H1 (cell line): Measurements from ENCODE around the gene NOS1AP. TPM values are rescaled to one million over a fixed set of nuclear protein-coding genes. Genes with fewer than 3 reads are reported as not detected.

Experiments
- CTCF ChIA-PET: fragments of 300-600 bp; sonication (Branson Sonifier 250); formaldehyde crosslinking; loops from one replicate; lab custom pipeline; 2021; ENCODE audit not compliant: partially characterized antibody; lab: Charles Lee
- POLR2A ChIA-PET: fragments of 300-600 bp; sonication (Branson Sonifier 250); formaldehyde crosslinking; loops from one replicate; lab custom pipeline; 2021; ENCODE audit warnings: inconsistent platforms; ENCODE audit not compliant: partially characterized antibody; lab: Charles Lee
- DNase-seq, 2 experiments: peaks; one replicate each; pipeline versions ENCODE4 v3.0.0 to v3.0.0-alpha.2; 2010 to 2022; ENCODE audit warnings: low spot score in 2 of 2, low read depth in 1 of 2, mixed read lengths in 1 of 2
- FAIRE-seq: peaks from 2 replicates; lab custom pipeline; 2011; peaks lifted over from hg19 to GRCh38; lab: Jason Lieb, UNC
- H2AFZ ChIP-seq: 2 replicates; pipeline ENCODE4 v1.8.1; 2012; ENCODE audit warnings: low read length, inconsistent platforms
- H2AK5ac ChIP-seq: 2 replicates; pipeline ENCODE4 v1.6.1; 2013; ENCODE audit warnings: low read depth, low read length
- H2BK120ac ChIP-seq: replicated peaks from 2 replicates; pipeline ENCODE3; 2013; ENCODE audit warnings: low read depth, low read length, inconsistent platforms
- H2BK12ac ChIP-seq: 2 replicates; pipeline ENCODE4 v1.6.1; 2013; ENCODE audit warnings: low read depth, low read length
- H2BK15ac ChIP-seq: 2 replicates; pipeline ENCODE4 v1.6.1; 2013; ENCODE audit warnings: low read length
- H2BK20ac ChIP-seq: 2 replicates; pipeline ENCODE4 v1.6.1; 2013; ENCODE audit warnings: low read length
- H2BK5ac ChIP-seq: 2 replicates; pipeline ENCODE4 v1.6.1; 2013; ENCODE audit warnings: low read depth, low read length
- H3K14ac ChIP-seq: 2 replicates; pipeline ENCODE4 v1.6.1; 2013; ENCODE audit warnings: inconsistent platforms; ENCODE audit not compliant: insufficient read length
- H3K18ac ChIP-seq: 2 replicates; pipeline ENCODE4 v1.6.1; 2013; ENCODE audit warnings: low read length; ENCODE audit errors: extremely low read depth
- H3K23ac ChIP-seq: 2 replicates; pipeline ENCODE4 v1.6.1; 2013; ENCODE audit warnings: inconsistent platforms; ENCODE audit not compliant: insufficient read length
- H3K23me2 ChIP-seq: 2 replicates; pipeline ENCODE4 v1.6.1; 2013; ENCODE audit warnings: low read depth, low read length
- H3K27ac ChIP-seq: 2 replicates; pipeline ENCODE4 v1.6.1; 2011; ENCODE audit warnings: low read depth, low read length, inconsistent platforms
- H3K27me3 ChIP-seq, 4 experiments: replicated peaks in 1 of 4; 1 replicate in 1 of 4; 2 replicates in 3 of 4; pipeline versions ENCODE4 v1.6.1 to v1.8.1; 2011 to 2013; ENCODE audit warnings: low read length in 3 of 4, mild to moderate bottlenecking in 3 of 4, inconsistent platforms in 2 of 4, mixed read lengths in 2 of 4, moderate library complexity in 1 of 4; ENCODE audit not compliant: control insufficient read depth in 3 of 4, insufficient read depth in 3 of 4; ENCODE audit errors: extremely low read depth in 1 of 4
- H3K36me3 ChIP-seq, 4 experiments: 2 replicates each; pipeline versions ENCODE4 v1.6.1 to v1.8.1; 2011 to 2013; ENCODE audit warnings: mild to moderate bottlenecking in 4 of 4, low read length in 3 of 4, moderate library complexity in 2 of 4, control low read depth in 1 of 4, inconsistent platforms in 1 of 4; ENCODE audit not compliant: insufficient read depth in 4 of 4, control insufficient read depth in 2 of 4
- H3K4ac ChIP-seq: replicated peaks from 2 replicates; pipeline ENCODE3; 2013; ENCODE audit warnings: low read length, low read depth, mixed read lengths, inconsistent platforms; ENCODE audit not compliant: insufficient read length
- H3K4me1 ChIP-seq, 4 experiments: replicated peaks in 1 of 4; 1 replicate in 1 of 4; 2 replicates in 3 of 4; pipeline versions ENCODE4 v1.6.1 to v1.8.1; 2011 to 2013; ENCODE audit warnings: low read length in 3 of 4, inconsistent platforms in 2 of 4, mixed read lengths in 1 of 4; ENCODE audit not compliant: insufficient read depth in 4 of 4, control insufficient read depth in 3 of 4
- H3K4me2 ChIP-seq, 2 experiments: 2 replicates each; pipeline versions ENCODE4 v1.6.1 to v1.8.1; 2011 to 2013; ENCODE audit warnings: low read depth in 2 of 2, low read length in 2 of 2, control low read depth in 1 of 2, inconsistent platforms in 1 of 2, mild to moderate bottlenecking in 1 of 2; ENCODE audit not compliant: insufficient read depth in 1 of 2
- H3K4me3 ChIP-seq, 4 experiments: fragments of 200-600, 300-600 bp in 1 of 4; sonication (generic), shearing (Covaris generic), sonication (Bioruptor Twin) in 1 of 4; 2 replicates each; pipeline versions ENCODE4 v1.5.1 to v1.8.1; 2011 to 2016; ENCODE audit warnings: low read length in 4 of 4, low read depth in 3 of 4, control low read depth in 2 of 4, inconsistent platforms in 2 of 4, mild to moderate bottlenecking in 2 of 4, mixed read lengths in 1 of 4, moderate library complexity in 1 of 4; ENCODE audit not compliant: insufficient read depth in 2 of 4; ENCODE audit errors: extremely low read depth in 1 of 4
- H3K56ac ChIP-seq: replicated peaks from 2 replicates; pipeline ENCODE3; 2013; ENCODE audit warnings: low read depth, mild to moderate bottlenecking, mixed read lengths, low read length, inconsistent platforms; ENCODE audit not compliant: insufficient read length
- H3K79me1 ChIP-seq: 2 replicates; pipeline ENCODE4 v1.6.1; 2013; ENCODE audit warnings: low read depth, low read length, control low read depth
- H3K79me2 ChIP-seq, 2 experiments: 2 replicates each; pipeline versions ENCODE4 v1.6.1 to v1.8.1; 2012 to 2013; ENCODE audit warnings: low read length in 2 of 2, mild to moderate bottlenecking in 2 of 2, inconsistent platforms in 1 of 2; ENCODE audit not compliant: insufficient read depth in 2 of 2, control insufficient read depth in 1 of 2
- H3K9ac ChIP-seq, 4 experiments: replicated peaks in 1 of 4; 1 replicate in 1 of 4; 2 replicates in 3 of 4; pipeline versions ENCODE4 v1.6.1 to v1.8.1; 2011 to 2013; ENCODE audit warnings: low read depth in 3 of 4, low read length in 3 of 4, control low read depth in 2 of 4, mild to moderate bottlenecking in 2 of 4, moderate library complexity in 2 of 4, inconsistent platforms in 1 of 4; ENCODE audit errors: extremely low read depth in 1 of 4
- H3K9me3 ChIP-seq, 2 experiments: 2 replicates each; pipeline versions ENCODE4 v1.6.1 to v1.8.1; 2012 to 2013; ENCODE audit warnings: mild to moderate bottlenecking in 2 of 2, moderate library complexity in 2 of 2, control low read depth in 1 of 2, inconsistent platforms in 1 of 2, low read depth in 1 of 2, low read length in 1 of 2, mixed read lengths in 1 of 2; ENCODE audit not compliant: insufficient read depth in 2 of 2
- H4K20me1 ChIP-seq, 2 experiments: replicated peaks in 1 of 2; 2 replicates each; pipeline versions ENCODE3 to v1.8.1; 2011 to 2013; ENCODE audit warnings: inconsistent platforms in 2 of 2, low read length in 2 of 2, mild to moderate bottlenecking in 1 of 2; ENCODE audit not compliant: insufficient read depth in 2 of 2, control insufficient read depth in 1 of 2
- H4K5ac ChIP-seq: 2 replicates; pipeline ENCODE4 v1.6.1; 2013; ENCODE audit warnings: low read length, low read depth, mixed read lengths, inconsistent platforms; ENCODE audit not compliant: insufficient read length
- H4K8ac ChIP-seq: 2 replicates; pipeline ENCODE4 v1.8.0; 2013; ENCODE audit warnings: mild to moderate bottlenecking, moderate library complexity, low read length, inconsistent platforms; ENCODE audit not compliant: insufficient read depth; ENCODE audit errors: extremely low read depth
- H4K91ac ChIP-seq: replicated peaks from 2 replicates; pipeline ENCODE3; 2013; ENCODE audit warnings: low read length, mixed read lengths, inconsistent platforms; ENCODE audit not compliant: insufficient read length
- JUN ChIP-seq: IDR thresholded peaks from 2 replicates; pipeline ENCODE4 v1.6.1; 2011; ENCODE audit warnings: low read depth, mild to moderate bottlenecking, improper control_type of control experiment, low read length
- KDM4A ChIP-seq: IDR thresholded peaks from one replicate; pipeline ENCODE4 v1.7.1; 2012; ENCODE audit warnings: low read depth, mild to moderate bottlenecking, moderate library complexity, low read length, inconsistent platforms; ENCODE audit not compliant: severe bottlenecking
- WGBS, 2 experiments: shearing (Covaris generic) in 1 of 2; methylation state at CpG; one replicate each; pipeline versions ENCODE4 v1.1.6 to v1.1.7; 2013 to 2015; ENCODE audit warnings: low lambda C conversion rate in 2 of 2, mixed read lengths in 2 of 2, inconsistent platforms in 1 of 2, low coverage in 1 of 2, missing lambda C conversion rate in 1 of 2; ENCODE audit not compliant: insufficient replicate concordance in 2 of 2, insufficient coverage in 1 of 2, insufficient read length in 1 of 2; ENCODE audit errors: extremely low coverage in 1 of 2, missing lambda C conversion rate in 1 of 2; 5-methylcytosine and 5-hydroxymethylcytosine counted together
- polyA plus RNA-seq, 7 experiments: library from polyadenylated mRNA; depleted of rRNA in 3 of 7; stranded (reverse) in 5 of 7; unstranded in 2 of 7; fragments of >200 nt in 5 of 7; fragments of 200-250 nt in 2 of 7; gene quantifications; 1 replicate in 5 of 7; 2 replicates in 1 of 7; 4 replicates in 1 of 7; pipeline versions ENCODE4 v1.2.1 to v1.2.3, GENCODE V29; 2011 to 2013; ENCODE audit warnings: missing spikeins in 2 of 7, mixed read lengths in 2 of 7
- total RNA-seq: library from RNA; stranded (reverse); fragmentation: NEBNext Ultra II Directional; extraction: Animal tissue kit (Norgen Biotek cat#: 25700); gene quantifications from 2 replicates; pipeline ENCODE4 v1.2.1, GENCODE V29; 2021

NOS1AP gene
- total and polyA plus RNA-seq, 2 of the 8 experiments (the other 6 are each of a cell fraction or from before 2014, with no cell fraction given): 2.4 to 12.1 TPM

DNA sequence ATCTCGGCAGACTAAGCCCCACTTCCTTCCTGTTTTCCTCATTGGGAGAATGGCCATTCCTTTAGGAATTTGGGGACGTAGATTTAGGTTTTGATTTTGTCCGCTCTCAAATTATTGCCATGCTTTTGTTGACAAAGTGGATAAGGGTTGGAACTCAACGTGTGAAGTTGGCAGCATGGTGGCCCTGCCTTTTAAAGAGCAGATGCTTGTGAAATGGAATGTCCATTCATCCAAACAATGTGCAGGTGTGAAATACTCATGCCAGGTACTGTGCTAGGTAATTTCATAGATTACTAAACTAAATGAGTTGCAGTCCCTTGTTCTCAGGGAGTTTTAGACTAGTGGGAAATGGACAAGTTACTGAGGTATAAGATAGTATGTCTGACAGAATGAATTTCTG lies 232.2 kb downstream of the NOS1AP start:
- Histone ChIP-seq H3K18ac (no peak overlapping the region), H3K4me1 (peaks cover 0 to 9% (median 6%) of the 10 kb centered on the region in 4 experiments; a peak in 5 of 7 replicates), H3K79me1 (no peaks in the 10 kb centered on the region), H4K8ac (no peak overlapping the region), H4K91ac (no peak overlapping the region), H4K20me1 (peaks cover 0 to 1% of the 10 kb centered on the region in 2 experiments), H3K4me3 (no peak overlapping the region), H4K5ac (no peak overlapping the region), H3K79me2 (no peaks in the 10 kb centered on the region), H3K23ac (no peak overlapping the region), H2BK15ac (no peak overlapping the region), H3K36me3 (no peaks in the 10 kb centered on the region), H3K4me2 (no peak overlapping the region), H3K4ac (no peak overlapping the region), H2AK5ac (no peak overlapping the region), H3K9ac (no peak overlapping the region), H2BK120ac (no peak overlapping the region), H2BK20ac (no peak overlapping the region), H3K27me3 (no peaks in the 10 kb centered on the region), H3K23me2 (no peaks in the 10 kb centered on the region), H3K14ac (no peak overlapping the region), H2AFZ (no peak overlapping the region), H3K56ac (no peak overlapping the region), H2BK5ac (no peak overlapping the region), H3K9me3 (no peaks in the 10 kb centered on the region), H3K27ac (no peak overlapping the region), H2BK12ac (no peak overlapping the region)
- TF ChIP-seq JUN (no peak), KDM4A (no peak)
- FAIRE-seq: no peak
- ChIA-PET POLR2A (no interaction called here), CTCF (interaction anchor here (0.6 to 2.4 kb wide), 3 partner anchors 13 to 53 kb away, joined by 3 to 12 read pairs (median 12); no protein-coding TSS in a partner anchor)
- no peak for DNase-seq
- 89% methylated on average over 4 of the region's 4 CpGs; no CpG with 5 or more reads in 1 of the 2 experiments for WGBS, 2 experiments
